Astrocyte (in vitro differentiated cells and primary cell): ENCODE results near the gene CGN. TPM values are rescaled to one million over a fixed set of nuclear protein-coding genes. Genes with fewer than 3 reads are reported as not detected.

ENCODE experiments used
- DNase-seq: peaks from one replicate; pipeline ENCODE4 v3.0.0-alpha.2; 2010; ENCODE audit warnings: low read depth
- FAIRE-seq: peaks from 2 replicates; lab custom pipeline; 2011; peaks lifted over from hg19 to GRCh38; lab: Jason Lieb, UNC
- H2AFZ ChIP-seq: 2 replicates; pipeline ENCODE4 v1.6.0; 2012; ENCODE audit warnings: low read depth, low read length, inconsistent platforms
- H3K27ac ChIP-seq: 2 replicates; pipeline ENCODE4 v1.5.1; 2011; ENCODE audit warnings: low read depth, low read length, inconsistent platforms
- H3K27me3 ChIP-seq: 2 replicates; pipeline ENCODE4 v1.6.0; 2011; ENCODE audit warnings: low read length, inconsistent platforms; ENCODE audit not compliant: insufficient read depth
- H3K36me3 ChIP-seq: 2 replicates; pipeline ENCODE4 v1.5.1; 2011; ENCODE audit warnings: low read length, inconsistent platforms; ENCODE audit not compliant: insufficient read depth
- H3K4me1 ChIP-seq: 2 replicates; pipeline ENCODE4 v1.5.1; 2011; ENCODE audit warnings: low read length, inconsistent platforms; ENCODE audit not compliant: insufficient read depth
- H3K4me2 ChIP-seq: 2 replicates; pipeline ENCODE4 v1.6.0; 2012; ENCODE audit warnings: low read length, inconsistent platforms
- H3K4me3 ChIP-seq: 2 replicates; pipeline ENCODE4 v1.5.1; 2011; ENCODE audit warnings: low read depth, mild to moderate bottlenecking, low read length, inconsistent platforms; ENCODE audit not compliant: insufficient read depth
- H3K79me2 ChIP-seq: 2 replicates; pipeline ENCODE4 v1.6.0; 2012; ENCODE audit warnings: mild to moderate bottlenecking, low read length, inconsistent platforms; ENCODE audit not compliant: insufficient read depth
- H3K9ac ChIP-seq: 2 replicates; pipeline ENCODE4 v1.6.0; 2012; ENCODE audit warnings: mild to moderate bottlenecking, low read length, inconsistent platforms
- H3K9me3 ChIP-seq: 2 replicates; pipeline ENCODE4 v1.5.1; 2012; ENCODE audit warnings: low read depth, mild to moderate bottlenecking, low read length, inconsistent platforms; ENCODE audit not compliant: insufficient read depth
- H4K20me1 ChIP-seq: 2 replicates; pipeline ENCODE4 v1.6.0; 2012; ENCODE audit warnings: low read length, inconsistent platforms; ENCODE audit not compliant: insufficient read depth
- H3K27ac Mint-ChIP-seq: one replicate; pipeline ENCODE4 v1.8.0; 2021; ENCODE audit warnings: mild to moderate bottlenecking, mixed read lengths; ENCODE audit not compliant: unreplicated experiment
- H3K27me3 Mint-ChIP-seq: one replicate; pipeline ENCODE4 v1.8.0; 2021; ENCODE audit warnings: low read depth, mixed read lengths; ENCODE audit not compliant: unreplicated experiment
- H3K36me3 Mint-ChIP-seq: one replicate; pipeline ENCODE4 v1.8.0; 2021; ENCODE audit warnings: low read depth, mixed read lengths; ENCODE audit not compliant: unreplicated experiment
- H3K4me1 Mint-ChIP-seq: one replicate; pipeline ENCODE4 v1.8.0; 2021; ENCODE audit warnings: low read depth, mixed read lengths; ENCODE audit not compliant: unreplicated experiment
- H3K4me3 Mint-ChIP-seq: one replicate; pipeline ENCODE4 v1.8.0; 2021; ENCODE audit warnings: mild to moderate bottlenecking, moderate library complexity, mixed read lengths; ENCODE audit not compliant: unreplicated experiment
- H3K9me3 Mint-ChIP-seq: one replicate; pipeline ENCODE4 v1.8.0; 2021; ENCODE audit warnings: mild to moderate bottlenecking, mixed read lengths; ENCODE audit not compliant: unreplicated experiment
- CTCF ChIP-seq: IDR thresholded peaks from 2 replicates; pipeline ENCODE4 v1.5.1; 2011; ENCODE audit warnings: low read depth, mild to moderate bottlenecking, inconsistent platforms, low read length, moderate library complexity; ENCODE audit not compliant: insufficient read depth
- EZH2 ChIP-seq: IDR thresholded peaks from 2 replicates; pipeline ENCODE4 v1.6.1; 2012; ENCODE audit warnings: mild to moderate bottlenecking, low read length, inconsistent platforms; ENCODE audit not compliant: insufficient read depth
- total RNA-seq: library from RNA; stranded (reverse); gene quantifications from 2 replicates; pipeline ENCODE4 v1.2.1, GENCODE V29; 2021

CGN gene
- total RNA-seq, 1 donor from 2014 or later, result 8.9 TPM

DNA sequence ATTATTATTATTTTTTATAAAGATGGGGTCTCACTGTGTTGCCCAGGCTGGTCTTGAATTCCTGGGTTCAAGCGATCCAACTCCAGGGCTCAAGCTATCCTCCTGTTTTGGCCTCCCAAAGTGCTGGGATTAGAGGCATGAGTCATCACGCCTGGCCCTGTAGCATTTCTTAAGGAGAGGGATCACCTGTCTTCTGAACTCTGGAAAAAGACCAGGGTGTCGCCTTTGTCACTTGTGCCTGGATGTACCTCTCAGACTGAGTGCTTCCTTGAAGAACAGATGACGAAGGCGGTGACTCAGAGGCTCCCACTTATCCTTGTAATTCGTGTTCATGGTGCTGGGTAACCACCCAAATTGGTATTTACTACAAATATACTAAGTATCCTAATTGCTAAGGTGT lies 2.4 kb upstream of the CGN start:
- TF ChIP-seq EZH2, result no peak
- TF ChIP-seq CTCF, result no peak
- H3K27me3 ChIP-seq, result peaks cover 12% of the 10 kb centered on the region
- H3K36me3 ChIP-seq, result no peaks in the 10 kb centered on the region
- Mint-ChIP-seq H3K36me3 (no peaks in the 10 kb centered on the region), H3K4me1 (peaks cover 23% of the 10 kb centered on the region), H3K27ac (no peak overlapping the region), H3K27me3 (peaks cover 12% of the 10 kb centered on the region), H3K4me3 (no peak overlapping the region), H3K9me3 (peaks cover 2% of the 10 kb centered on the region)
- no peak overlapping the region for H3K4me3 ChIP-seq
- no peak overlapping the region for H2AFZ ChIP-seq
- H3K9me3 ChIP-seq, result no peaks in the 10 kb centered on the region
- no peak overlapping the region for H3K27ac ChIP-seq
- DNase-seq (no peak), FAIRE-seq (no peak)
- peaks cover 21% of the 10 kb centered on the region for H3K4me1 ChIP-seq
- no peak overlapping the region for H3K4me2 ChIP-seq
- no peaks in the 10 kb centered on the region for H4K20me1 ChIP-seq
- no peaks in the 10 kb centered on the region for H3K79me2 ChIP-seq
- H3K9ac ChIP-seq, result no peak overlapping the region

GRCh38 chr1:151509350-151510019 lies 1.7 kb upstream of the CGN start:
- no peak overlapping the region for H3K4me3 ChIP-seq
- FAIRE-seq (no peak), DNase-seq (no peak)
- H4K20me1 ChIP-seq, result no peaks in the 10 kb centered on the region
- no peak for TF ChIP-seq EZH2
- TF ChIP-seq CTCF, result no peak
- H3K4me1 ChIP-seq, result peaks cover 17% of the 10 kb centered on the region
- H3K27ac ChIP-seq, result no peak overlapping the region
- H3K9me3 ChIP-seq, result no peaks in the 10 kb centered on the region
- H3K79me2 ChIP-seq, result no peaks in the 10 kb centered on the region
- peaks cover 12% of the 10 kb centered on the region for H3K27me3 Mint-ChIP-seq
- H3K9ac ChIP-seq, result no peak overlapping the region
- H3K9me3 Mint-ChIP-seq, result peaks cover 2% of the 10 kb centered on the region
- H3K27me3 ChIP-seq, result peaks cover 12% of the 10 kb centered on the region
- H3K4me3 Mint-ChIP-seq, result no peak overlapping the region
- no peaks in the 10 kb centered on the region for H3K36me3 ChIP-seq
- H3K27ac Mint-ChIP-seq, result no peak overlapping the region
- H3K4me1 Mint-ChIP-seq, result peaks cover 23% of the 10 kb centered on the region
- H2AFZ ChIP-seq, result no peak overlapping the region
- H3K4me2 ChIP-seq, result no peak overlapping the region
- no peaks in the 10 kb centered on the region for H3K36me3 Mint-ChIP-seq

DNA sequence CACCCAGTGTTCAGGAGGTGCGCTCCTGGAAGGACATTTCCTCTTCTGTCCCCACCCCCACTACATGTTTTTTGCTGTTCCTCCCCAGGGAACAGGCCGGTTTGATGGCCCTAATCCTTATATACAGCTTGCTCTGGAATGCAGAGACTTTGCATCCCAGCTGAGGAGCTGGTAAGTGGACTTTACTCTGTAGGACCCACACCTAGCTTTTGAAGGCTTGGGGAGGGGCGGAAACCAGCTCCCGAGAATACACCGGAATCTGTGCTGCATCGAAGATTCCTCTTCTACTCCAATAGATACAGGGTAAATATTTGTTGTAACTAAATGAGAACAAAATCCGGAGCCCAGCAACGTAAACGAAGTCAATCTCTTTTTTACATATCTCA lies 1.2 kb upstream of the CGN start:
- no peak overlapping the region for H2AFZ ChIP-seq
- Mint-ChIP-seq H3K27me3 (peaks cover 12% of the 10 kb centered on the region), H3K4me3 (peak overlapping the region; percentile 66), H3K27ac (no peak overlapping the region), H3K36me3 (no peaks in the 10 kb centered on the region), H3K4me1 (peaks cover 24% of the 10 kb centered on the region), H3K9me3 (peaks cover 2% of the 10 kb centered on the region)
- no peaks in the 10 kb centered on the region for H3K9me3 ChIP-seq
- H4K20me1 ChIP-seq, result no peaks in the 10 kb centered on the region
- DNase-seq (no peak), FAIRE-seq (no peak)
- H3K36me3 ChIP-seq, result no peaks in the 10 kb centered on the region
- no peaks in the 10 kb centered on the region for H3K79me2 ChIP-seq
- H3K4me3 ChIP-seq, result no peak overlapping the region
- peaks cover 17% of the 10 kb centered on the region for H3K4me1 ChIP-seq
- peak overlapping the region; percentile 95 for H3K4me2 ChIP-seq
- H3K27me3 ChIP-seq, result peaks cover 12% of the 10 kb centered on the region
- H3K27ac ChIP-seq, result no peak overlapping the region
- no peak overlapping the region for H3K9ac ChIP-seq
- TF ChIP-seq EZH2, result no peak
- TF ChIP-seq CTCF, result no peak
